Cortex of kidney (tissue), 1 donor: Measurements from ENCODE around the gene USP22.

Source experiments
- DNase-seq: peaks from one replicate; lab custom pipeline; 2025; lab: John Stamatoyannopoulos, UW

Gene USP22

DNA sequence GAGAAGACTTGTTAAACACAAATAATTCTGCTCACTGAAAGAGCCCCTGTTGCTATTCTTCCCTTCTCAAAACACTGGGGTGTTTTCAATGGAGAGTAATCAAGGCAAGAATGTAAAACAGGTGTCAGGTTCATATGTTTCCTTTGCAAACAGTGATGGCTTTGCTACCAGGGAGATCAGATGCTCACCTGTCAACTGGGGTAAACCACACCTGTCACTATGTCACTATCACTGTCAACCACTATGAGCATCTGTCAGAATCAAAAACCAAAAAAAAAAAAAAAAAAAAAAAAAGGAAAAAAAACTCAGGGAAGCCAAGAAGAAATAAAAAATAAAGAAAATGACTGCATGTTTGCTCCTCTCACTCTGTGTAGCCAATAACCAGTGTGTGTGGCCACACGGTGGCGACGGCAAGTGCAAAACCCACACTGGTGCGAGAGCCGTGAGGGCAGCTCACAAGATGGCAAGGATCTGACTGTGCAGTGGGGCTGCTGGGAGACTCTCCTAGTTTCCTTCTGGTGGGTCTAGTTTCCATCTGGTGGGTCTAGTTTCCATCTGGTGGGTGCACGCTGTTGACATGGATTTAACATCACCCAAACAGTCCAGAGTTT is 22.7 kb downstream of the USP22 start:
- no peak for DNase-seq

DNA sequence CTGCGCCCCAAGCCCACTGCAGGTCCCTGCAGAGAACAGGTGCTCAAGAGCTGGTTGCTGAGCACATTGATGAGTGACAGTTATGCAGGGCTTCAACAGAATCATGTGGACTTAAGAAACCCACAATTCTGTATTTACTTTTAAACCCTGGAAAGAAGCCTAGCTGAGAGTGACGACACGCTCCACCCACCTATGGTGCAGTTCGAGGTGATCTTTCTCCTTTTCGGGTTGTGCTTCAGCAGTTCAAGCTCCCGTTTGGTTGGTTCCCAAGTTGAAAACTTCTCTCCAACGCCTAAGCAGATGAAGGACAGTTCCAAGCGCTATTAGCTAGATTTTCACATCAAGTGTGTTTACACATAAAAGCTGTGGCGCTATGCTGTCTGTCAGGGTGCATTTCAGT is 23.9 kb downstream of the USP22 start:
- DNase-seq: no peak

DNA sequence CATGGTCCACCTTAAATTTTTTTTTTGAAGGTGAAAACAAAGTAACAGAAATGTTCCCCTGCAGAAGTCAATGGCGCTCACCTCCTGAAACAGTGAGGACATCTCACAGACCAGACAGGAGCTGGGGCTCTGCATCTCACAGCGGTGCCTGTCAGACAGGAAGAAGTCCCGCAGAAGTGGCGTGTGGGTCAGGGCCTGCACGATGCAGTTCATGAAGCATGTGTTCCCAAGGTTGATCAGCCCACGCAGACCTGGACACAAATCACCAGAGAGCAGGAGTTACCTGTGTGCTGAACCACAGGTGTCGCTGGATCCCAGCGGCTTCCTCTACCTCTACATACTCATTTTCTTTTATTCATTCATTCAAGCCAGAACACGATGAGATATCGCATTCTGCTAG is 24.9 kb downstream of the USP22 start:
- no peak for DNase-seq

DNA sequence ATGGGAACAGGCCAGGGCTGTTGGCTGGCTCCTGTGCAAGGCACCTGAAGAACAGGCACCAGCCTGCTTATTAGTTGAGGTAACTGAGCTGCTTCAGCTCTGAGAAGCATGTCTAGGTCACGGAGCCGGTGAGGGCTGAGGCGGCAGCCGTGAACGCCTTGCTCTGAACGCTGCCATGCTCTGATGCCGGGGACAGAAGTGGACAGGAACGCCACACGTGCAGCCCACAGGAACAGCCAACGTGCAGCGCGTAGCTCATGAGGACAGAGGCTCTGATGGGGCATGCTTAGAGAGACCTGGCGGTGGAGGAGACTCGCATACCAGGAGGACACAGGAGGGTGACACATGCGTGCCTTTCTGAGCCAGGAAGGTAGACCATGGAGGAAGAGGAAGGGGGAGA is 25.6 kb downstream of the USP22 start:
- no peak for DNase-seq

DNA sequence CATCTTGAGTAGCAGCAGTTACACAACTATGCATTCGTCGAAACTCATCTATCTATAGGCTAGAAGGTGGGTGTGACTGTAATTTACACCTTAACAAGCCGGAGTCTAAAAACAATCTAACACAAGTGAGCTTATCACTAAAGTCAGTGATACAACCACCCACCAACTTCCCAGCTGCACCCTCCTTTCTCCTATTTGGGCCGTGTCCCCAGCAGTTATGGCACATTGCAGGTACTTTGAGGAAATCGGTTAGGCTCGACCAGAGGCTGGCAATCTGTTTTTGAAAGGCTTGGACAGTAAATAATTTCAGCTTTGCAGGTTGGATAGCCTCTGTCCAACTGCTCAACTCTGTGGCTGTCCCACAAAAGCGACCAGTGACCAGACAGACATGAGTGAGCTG is 26.0 kb downstream of the USP22 start:
- DNase-seq: no peak

DNA sequence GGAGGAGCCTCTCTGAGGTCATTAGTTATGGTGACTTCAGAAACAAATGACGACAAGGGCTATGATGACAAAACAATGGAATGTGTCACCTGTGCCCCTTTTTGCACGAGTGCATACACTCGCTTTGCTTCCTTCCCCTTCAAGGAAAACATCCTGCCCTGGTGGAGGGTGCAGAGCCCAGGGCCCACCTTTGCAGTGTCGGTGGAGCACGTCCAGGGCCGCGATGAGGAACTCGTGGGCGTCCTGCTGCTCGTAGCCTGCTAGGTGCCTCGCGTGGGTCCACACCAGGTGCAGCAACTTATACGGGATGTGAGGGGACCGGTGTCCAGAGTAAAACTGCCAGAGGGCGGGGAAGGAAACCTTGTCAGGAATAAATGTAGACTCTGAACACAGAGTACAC is 27.2 kb downstream of the USP22 start:
- DNase-seq: no peak

DNA sequence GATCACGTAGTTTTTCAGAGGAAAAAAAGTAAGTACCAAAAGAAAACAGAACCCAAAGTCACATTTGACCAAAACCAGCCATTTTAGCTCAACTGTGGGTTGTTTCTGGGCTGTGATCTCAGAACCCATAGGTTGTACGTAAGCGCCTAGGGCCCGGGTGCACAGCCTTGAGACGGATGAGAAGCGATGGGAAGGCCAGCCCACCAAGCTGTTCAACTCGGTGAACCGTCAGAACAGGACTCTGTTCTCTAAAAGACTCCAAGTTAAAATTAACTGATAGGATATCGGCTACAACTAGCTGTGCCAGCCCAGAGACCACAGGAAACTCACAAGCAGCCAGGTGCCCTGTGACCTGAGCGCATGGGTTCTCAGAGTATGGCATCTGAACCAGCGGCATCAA is 28.3 kb downstream of the USP22 start:
- DNase-seq: no peak

DNA sequence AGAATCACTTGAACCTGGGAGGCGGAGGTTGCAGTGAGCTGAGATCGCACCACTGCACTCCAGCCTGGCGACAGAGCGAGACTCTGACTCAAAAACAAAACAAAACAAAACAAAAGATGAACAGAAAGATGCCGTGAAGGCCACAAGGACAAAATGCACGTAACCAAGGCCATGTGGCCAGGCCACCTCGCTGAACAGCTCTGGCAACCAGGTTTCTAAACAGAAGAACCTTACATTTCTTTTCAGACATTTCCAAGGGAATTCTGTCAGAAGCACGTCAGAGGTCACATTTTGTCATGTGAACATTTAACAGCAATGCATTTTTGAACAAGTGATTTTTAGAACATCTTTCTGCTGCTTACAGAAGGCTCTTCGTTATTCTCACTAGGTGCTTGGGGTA is 28.8 kb downstream of the USP22 start:
- no peak for DNase-seq

DNA sequence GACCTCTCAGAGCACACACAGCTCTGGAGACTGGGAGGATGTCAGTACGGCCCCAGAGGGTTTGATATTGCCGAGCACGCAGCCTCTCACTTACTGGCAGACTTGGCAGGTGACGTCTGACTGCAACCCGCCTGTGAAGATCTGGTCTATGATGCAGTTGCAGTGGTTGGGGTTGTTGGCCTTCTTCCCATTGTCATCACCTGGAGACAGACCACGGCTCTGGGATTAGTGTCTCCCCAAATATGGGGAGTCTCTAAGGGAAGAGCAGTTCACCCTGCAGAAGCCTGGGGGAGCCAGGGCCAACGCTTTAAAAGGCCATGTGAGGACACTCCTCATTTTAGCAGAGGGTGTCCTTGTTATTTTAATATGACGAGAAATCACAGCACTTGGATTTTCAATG is 30.1 kb downstream of the USP22 start:
- DNase-seq: no peak

DNA sequence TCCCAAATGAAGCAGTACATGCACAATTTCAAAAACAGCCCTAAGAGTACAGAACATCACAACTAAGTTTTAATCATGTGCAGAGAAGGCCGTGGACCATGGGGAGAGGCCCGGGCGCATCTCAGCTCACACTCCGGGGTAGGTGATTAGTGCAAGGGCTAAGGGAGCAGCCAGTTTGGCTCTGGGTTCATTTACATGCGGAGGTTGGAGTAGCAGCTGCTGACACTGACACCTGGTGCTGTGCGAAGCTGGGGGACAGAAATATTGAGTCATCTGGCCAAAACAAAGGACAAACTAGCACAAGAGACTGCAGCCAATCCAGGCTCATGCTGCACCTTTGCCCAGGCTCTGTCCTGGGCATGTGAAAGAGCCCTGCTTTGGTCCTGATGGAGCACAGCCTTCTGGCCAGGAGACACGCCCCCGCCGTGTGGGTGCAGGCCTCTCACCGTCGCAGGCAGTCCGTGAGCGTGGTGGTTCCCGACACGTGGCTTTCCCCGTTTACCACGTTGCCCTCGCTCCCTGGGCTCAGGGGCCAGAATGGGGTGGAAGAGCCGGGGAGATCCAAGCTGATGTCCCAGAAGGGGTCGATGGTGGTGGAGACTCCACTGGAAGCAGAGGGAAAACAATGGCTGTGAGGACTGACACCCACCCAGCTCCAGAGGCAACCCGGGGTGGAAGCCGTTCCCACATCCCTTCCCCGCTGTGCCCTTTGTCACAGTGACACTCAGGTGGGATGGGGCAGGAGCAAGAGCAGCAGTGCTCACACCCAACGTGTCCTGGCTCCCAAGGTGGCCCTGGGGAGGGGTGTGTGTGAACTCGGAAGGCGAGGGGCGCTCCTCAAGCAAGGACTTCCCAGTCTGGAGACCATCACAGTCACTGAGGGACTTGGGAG is 31.9 kb downstream of the USP22 start:
- no peak for DNase-seq

DNA sequence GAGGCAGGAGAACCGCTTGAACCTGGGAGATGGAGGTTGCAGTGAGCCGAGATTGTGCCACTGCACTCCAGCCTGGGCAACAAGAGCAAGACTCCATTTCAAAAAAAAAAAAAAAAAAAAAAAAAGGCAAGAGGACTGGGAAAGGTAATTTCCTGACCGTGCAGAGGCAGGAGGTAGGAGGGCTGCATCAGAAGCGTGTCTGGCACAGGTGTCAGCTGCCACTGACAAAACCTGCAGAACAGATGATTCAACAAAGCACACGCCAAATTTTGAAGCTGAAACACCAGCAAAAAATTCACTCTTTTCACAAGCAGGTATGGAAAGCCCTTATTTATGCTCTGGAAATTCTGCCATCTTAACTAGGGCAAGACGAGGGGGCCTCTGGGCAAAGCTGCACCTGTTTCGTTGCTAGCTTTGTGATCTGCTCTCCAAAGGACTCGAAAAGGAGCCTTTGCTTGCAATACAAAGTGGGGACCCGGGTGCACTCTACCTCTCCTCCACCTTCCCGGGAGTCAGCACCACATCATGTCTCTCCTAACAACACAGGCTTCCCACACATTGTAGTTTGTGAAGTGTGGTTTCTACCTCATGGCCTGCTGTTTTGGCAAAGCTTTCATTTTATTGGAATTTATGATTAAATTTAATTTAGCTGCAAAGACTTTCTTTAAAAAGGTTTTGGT is 33.7 kb downstream of the USP22 start:
- DNase-seq: no peak

DNA sequence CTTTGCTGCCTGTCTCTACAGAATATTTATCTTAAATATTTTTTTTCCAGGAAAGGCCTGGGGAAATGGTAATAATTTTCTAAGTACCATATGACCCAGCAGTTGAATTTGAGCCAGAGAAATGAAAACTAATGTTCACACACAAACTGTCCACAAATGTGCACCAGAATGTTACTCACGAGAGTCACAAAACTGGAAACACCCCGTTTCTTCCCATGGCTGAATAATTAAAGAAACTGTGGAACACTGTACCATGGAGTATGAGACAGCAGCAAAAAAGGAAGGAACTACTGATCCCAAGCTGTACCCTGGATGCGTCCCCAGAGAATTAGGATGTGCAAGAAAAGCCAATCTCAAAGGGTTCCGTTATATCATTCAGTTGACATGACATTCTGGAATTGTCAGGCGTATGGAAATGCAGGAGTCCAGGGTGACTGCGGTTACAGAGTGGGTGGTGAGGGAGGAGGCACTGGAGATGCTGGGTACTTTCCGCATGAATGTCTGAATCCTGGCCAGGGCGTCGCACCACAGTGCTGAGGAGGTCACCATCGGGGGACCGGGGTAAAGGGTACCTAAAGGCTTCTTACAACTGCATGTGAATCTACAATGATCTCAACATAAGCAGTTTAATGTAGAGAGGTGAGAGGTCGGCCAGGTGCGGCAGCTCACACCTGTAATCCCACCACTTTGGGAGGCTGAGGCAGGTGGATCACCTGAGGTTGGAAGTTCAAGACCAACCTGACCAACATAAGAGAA is 34.5 kb downstream of the USP22 start:
- no peak for DNase-seq

DNA sequence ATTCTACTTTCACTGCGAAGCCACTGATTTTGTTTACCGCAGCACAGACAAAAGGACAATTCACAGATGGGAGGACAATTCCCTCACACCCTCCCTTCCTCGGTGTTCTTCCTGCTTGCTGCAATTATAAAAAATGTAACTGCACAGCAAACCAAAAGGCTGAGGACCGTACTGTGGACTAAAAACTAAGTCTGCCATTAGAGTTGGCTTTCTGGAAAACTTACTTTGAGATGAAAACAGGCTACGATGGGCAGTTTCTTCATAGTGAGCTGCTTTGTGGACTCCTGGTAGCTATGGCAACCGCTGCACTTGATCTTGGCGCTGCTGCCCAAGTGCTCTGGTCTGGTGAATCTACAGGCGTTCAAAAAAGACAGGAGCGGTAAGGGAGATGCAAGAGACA is 35.2 kb downstream of the USP22 start:
- DNase-seq: no peak

DNA sequence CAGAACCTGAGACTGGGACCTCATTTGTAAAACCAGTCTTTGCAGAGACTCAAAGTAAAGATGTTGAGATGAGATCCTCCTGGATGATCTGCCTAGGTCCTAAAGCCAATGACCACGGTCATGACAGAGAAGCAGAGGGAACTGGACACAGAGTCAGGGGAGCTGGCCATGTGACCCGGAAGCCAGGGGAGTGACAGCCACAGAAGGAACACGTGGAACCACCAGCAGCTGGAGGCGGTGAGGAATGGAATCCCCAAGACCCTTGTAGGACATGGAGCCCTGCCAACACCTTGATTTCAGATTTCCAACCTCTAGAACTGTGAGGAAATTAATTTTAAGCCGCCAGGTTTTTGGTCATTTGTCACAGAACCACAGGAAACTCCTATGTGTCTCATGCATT is 37.0 kb downstream of the USP22 start:
- no peak for DNase-seq

DNA sequence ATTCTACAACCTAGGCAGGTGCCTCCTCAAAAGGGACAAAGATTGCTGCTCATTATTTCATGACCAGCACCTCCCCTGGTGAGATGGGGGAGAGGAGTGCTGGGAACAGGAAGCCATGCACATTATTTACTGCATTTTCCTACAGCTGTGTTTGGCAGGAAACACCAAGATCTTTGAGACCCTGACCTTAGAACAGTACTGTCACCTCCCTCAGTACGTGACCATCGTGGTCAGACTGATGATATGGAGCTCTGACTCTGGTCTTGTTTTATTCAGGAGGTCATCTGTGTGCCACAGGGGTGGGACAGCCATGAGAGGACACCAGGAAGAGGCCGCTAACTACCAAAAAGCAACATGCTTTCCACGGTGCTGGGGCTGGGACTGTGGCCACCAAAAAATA is 37.4 kb downstream of the USP22 start:
- no peak for DNase-seq

DNA sequence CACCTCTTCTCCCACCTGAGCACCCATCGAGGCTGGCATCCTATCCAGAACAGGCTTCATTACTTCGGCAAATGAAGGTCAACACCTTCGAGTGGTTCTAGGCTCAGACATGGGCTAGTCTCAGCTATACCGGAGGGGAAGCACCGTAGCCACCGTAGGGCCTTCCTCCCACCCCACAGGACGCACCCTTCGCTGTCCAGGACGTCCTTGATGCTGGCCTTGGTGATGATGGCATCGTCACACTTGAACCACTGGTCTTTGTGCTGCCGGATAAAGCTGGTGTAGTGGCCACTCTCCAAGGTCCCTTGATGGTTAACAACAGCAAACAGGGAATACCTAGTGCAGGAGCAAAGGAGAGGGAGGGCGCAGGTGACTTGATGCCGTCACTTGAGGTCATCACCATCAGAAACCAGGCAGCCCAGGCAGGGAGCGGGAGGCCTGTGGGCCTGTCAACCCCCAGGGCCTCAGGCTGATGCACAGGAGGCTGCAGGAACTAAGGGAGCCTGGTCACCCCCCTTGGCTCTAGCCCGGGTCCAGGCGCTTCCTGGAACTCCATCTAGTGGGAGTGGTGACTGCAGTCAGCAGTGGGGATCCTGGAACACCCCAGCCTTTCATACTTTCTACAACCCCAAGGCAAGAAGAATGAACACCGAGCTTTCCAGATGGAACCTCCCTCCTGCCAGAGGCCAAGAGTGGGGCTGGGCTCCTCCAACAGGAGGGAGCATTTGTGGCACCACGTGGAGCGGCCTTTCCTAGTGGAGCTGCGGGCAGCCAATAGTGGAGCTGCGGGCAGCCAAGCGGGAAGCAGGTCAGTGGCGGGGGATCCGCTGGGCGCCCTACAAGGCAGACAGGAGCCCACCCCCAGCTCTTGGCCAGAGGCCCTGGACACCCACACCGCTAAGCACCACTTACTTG is 38.5 kb downstream of the USP22 start:
- DNase-seq: no peak

DNA sequence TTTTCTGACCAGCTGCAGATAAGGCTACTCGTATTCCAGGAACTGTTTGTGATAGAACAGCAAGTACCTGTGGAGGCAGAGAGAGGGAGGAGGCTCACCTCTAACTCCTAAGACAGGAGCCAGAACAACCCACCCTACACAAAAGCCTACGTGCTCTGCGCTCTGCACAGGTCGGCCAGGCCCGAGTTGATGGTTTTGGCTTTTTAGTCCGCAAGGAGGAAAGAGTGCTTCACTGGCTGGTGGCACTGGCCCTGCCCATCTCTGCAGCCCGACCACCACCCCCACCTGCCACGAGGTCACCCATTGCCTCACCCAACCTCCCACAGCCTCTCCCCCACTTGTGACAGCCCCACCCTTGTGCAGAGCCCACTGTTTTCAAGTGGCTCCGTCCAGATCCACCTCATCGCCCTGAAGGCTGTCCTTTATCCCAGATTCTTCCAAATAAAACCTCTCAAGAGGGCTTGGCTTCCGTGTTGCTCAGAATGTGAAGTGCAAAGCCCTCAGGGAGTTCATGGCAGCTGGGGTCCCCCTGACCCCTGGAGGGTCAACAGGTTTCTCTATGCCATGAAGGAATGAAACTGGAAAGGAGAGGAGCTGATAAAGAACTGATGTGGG is 39.7 kb downstream of the USP22 start:
- DNase-seq: no peak

DNA sequence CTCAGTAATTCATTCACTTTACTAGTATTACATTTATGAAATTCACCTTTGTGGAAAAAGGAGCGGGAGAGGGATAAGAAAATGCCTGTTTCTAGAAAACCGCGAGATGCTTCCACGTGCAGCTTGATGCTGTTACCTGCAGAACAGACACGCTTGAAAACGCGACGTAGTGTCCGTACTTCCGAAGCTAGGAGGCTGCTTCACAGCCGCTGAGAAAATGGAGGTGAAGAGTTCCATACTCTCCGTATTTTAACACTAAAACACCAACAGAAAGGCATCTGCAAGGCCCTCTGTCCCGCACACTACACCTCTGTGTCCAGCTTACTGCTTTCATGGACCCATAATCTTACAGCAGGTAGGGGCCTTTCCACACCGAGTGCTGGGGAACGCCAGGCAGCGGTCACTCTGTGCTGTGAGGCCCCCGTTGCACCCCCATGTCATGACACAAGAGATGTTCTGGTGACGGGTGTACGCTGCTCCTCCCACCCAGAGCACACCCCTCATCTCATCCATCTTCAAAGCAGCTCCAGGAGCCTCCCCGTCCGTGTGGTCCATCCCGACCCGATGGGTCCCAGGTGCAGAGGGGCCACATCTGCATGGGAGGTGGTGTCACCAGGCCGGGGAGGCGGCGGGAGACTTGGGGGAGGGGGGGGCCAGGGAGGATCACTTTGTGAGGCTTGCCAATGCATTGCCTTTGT is 40.4 kb downstream of the USP22 start:
- DNase-seq: no peak

DNA sequence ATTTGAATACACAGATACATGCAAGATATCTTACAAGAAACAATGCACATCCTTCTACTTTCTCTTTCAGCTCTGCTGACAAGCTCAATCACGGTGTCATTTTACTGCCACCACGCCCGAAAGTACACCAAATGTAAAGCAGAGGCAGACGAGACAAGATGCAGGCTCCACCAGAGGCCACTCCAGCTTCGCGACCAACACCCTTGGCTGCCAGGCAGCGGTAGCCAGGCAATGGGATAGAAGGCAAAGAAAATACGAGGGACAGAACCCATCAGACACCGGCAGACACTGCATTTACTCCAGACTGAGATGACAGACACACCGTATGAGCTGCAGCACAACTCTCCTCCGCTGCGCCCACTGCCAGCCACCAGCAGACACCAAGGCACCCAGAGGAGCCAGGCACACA is 41.0 kb downstream of the USP22 start:
- no peak for DNase-seq

DNA sequence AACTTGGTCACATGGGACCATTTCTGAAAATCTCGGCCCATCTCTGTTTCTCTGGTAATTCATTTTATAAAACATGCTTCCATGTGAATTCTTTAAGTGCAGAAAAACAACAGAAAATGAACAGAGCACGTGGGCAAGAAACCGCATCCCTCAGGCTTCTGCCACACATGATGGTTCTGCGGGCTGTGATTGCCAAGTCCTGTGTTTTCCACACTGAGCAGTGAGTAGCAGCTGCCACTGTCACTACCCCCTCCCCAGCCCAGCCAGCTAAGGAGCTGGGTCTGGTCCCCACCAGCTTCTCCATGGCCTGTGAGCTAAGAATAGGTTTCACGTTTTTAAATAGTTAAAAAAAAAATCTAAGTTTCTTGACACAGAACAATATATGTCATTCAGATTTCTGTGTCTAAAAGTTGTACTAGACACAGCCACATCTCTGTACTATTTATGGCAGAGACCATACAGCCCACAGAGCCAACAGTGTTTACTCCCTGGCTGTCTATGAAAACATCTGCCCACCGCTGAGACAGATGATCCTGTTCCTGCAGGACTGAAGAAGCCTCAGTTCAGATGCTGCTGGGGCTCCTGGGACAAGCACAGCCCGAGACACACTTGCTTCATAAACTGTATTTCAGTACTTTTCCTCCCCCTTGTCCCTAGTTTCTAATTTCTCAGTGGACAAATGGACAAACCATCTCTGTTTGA is 41.5 kb downstream of the USP22 start:
- DNase-seq: no peak
